Pancreas (tissue), 10 donors: ENCODE measurements around the gene PDE10A. TPM values are rescaled to one million over a fixed set of nuclear protein-coding genes. Genes with fewer than 3 reads are reported as not detected.

Source experiments
- ATAC-seq, 4 donors: fragments of 200-7000 bp; cut with Tn5 transposase; one replicate each; pipeline versions ENCODE4 v1.8.0 to v1.9.1; 2020; ENCODE audit warnings: mild to moderate bottlenecking in 4 of 4, moderate library complexity in 4 of 4
- DNase-seq, 6 donors: peaks; one replicate each; pipeline ENCODE4 v3.0.0-alpha.2; 2020
- FAIRE-seq: peaks from 2 replicates; lab custom pipeline; 2012; peaks lifted over from hg19 to GRCh38; lab: Jason Lieb, UNC
- H3K27ac ChIP-seq, 4 donors: fragments of 200-600 bp; sonication (generic); 1 replicate in 3 of 4; 2 replicates in 1 of 4; pipeline versions ENCODE4 v1.5.0 to v1.8.0; 2020
- H3K27me3 ChIP-seq, 4 donors: fragments of 200-600 bp; one replicate each; pipeline ENCODE4 v1.8.0; 2021
- H3K36me3 ChIP-seq, 3 donors: fragments of 200-600 bp; sonication (generic) in 1 of 3; one replicate each; pipeline versions ENCODE4 v1.5.0 to v1.8.0; 2020 to 2021
- H3K4me1 ChIP-seq, 3 donors: fragments of 200-600 bp; one replicate each; pipeline ENCODE4 v1.8.0; 2021
- H3K4me3 ChIP-seq, 4 donors: fragments of 200-600 bp; sonication (generic) in 2 of 4; one replicate each; pipeline versions ENCODE4 v1.5.0 to v1.8.0; 2020 to 2021
- H3K9me3 ChIP-seq, 4 donors: fragments of 200-600 bp; one replicate each; pipeline ENCODE4 v1.8.0; 2021
- CTCF ChIP-seq, 4 donors: fragments of 200-600 bp; sonication (generic) in 3 of 4; IDR thresholded peaks; one replicate each; pipeline versions ENCODE4 v1.5.0 to v1.8.0; 2021; ENCODE audit warnings: antibody characterized with exemption in 4 of 4
- WGBS, 2 donors: extraction: QIAGEN DNeasy Blood & Tissue Kit; methylation state at CpG; one replicate each; pipeline ENCODE4 v1.1.7; 2013; 5-methylcytosine and 5-hydroxymethylcytosine counted together
- intact Hi-C, 3 donors: fragments of 100-400 bp; cut with DNase I; formaldehyde crosslinking; loops; one replicate each; pipeline versions ENCODE4 v1.11.1 to v1.14.2; 2022
- polyA plus RNA-seq, 2 donors: library from polyadenylated mRNA; stranded (reverse); fragments of 200-250 nt; gene quantifications; one replicate each; pipeline ENCODE4 v1.2.3, GENCODE V29; 2013
- total RNA-seq, 6 donors: library from RNA; stranded (reverse); fragmentation: NEBNext Ultra II Directional in 4 of 6; extraction: Animal tissue kit (Norgen Biotek cat#: 25700) in 4 of 6; gene quantifications; one replicate each; pipeline versions ENCODE4 v1.2.1 to v1.2.4, GENCODE V29; 2021 to 2023
- donor health status: healthy with polysubstance abuse.
- donor health status: DM: no; HTN: no; CAD: no; lungs with moderate emphysema.
- donor health status: DM: no; HTN: no; CAD: no.
- donor health status: control.
- donor health status: control.
- donor health status: Bipolar disorder and iron deficiency.
- donor health status: DM: yes; HTN: yes; CAD: no.
- donor health status: DM: no; HTN: no; CAD: no.
- donor health status: DM: no; HTN: no; CAD: no.
- donor health status: DM: yes; HTN: yes; CAD: no.

The PDE10A gene
- total and polyA plus RNA-seq, 8 donors = 0.83 to 5.7 (median 2.7) TPM

- peaks cover 0 to 45% (median 11%) of the 10 kb centered on the region in 4 donors for H3K27me3 ChIP-seq
- intact Hi-C loops = no loop called here
- no peak overlapping the region for H3K27ac ChIP-seq
- peaks cover 0 to 12% (median 11%) of the 10 kb centered on the region in 3 donors for H3K4me1 ChIP-seq
- no peak for TF ChIP-seq CTCF (IDR thresholded peaks at IDR 0.05)
- ATAC-seq (peak in 1 of 4 donors; percentile 12), DNase-seq (no peak), FAIRE-seq (no peak)
- no peaks in the 10 kb centered on the region for H3K9me3 ChIP-seq
- H3K4me3 ChIP-seq = peak overlapping the region in 3 of 4 donors; percentile 26 to 49 (median 41)
- H3K36me3 ChIP-seq = no peaks in the 10 kb centered on the region
- WGBS, 2 donors = 1 to 2% methylated on average over 35 to 36 of the region's 36 CpGs
Observed at GRCh38 chr6:165661664-165662025, 1.4 kb downstream of the PDE10A start.

GRCh38 chr6:165660857-165661663 lies 2.0 kb downstream of the PDE10A start:
- Histone ChIP-seq H3K36me3 (no peaks in the 10 kb centered on the region), H3K27me3 (peaks cover 0 to 39% (median 10%) of the 10 kb centered on the region in 4 donors), H3K27ac (no peak overlapping the region), H3K4me3 (peak overlapping the region in 3 of 4 donors; percentile 26 to 49 (median 41)), H3K9me3 (no peaks in the 10 kb centered on the region), H3K4me1 (peaks cover 0 to 12% (median 11%) of the 10 kb centered on the region in 3 donors)
- DNase-seq (no peak), ATAC-seq (peak in 1 of 4 donors; percentile 6), FAIRE-seq (no peak)
- TF ChIP-seq CTCF (IDR thresholded peaks at IDR 0.05) = no peak
- intact Hi-C loops = no loop called here
- WGBS, 2 donors = 1 to 2% methylated on average over 61 to 69 of the region's 69 CpGs

GRCh38 chr6:165659945-165660856 lies 2.8 kb downstream of the PDE10A start:
- WGBS, 2 donors = 10 to 12% methylated on average over 62 to 67 of the region's 67 CpGs
- no peak for TF ChIP-seq CTCF (IDR thresholded peaks at IDR 0.05)
- peaks cover 0 to 12% (median 11%) of the 10 kb centered on the region in 3 donors for H3K4me1 ChIP-seq
- no peaks in the 10 kb centered on the region for H3K9me3 ChIP-seq
- peak in 1 of 6 donors; percentile 67 for DNase-seq
- no peak overlapping the region for H3K27ac ChIP-seq
- no peaks in the 10 kb centered on the region for H3K36me3 ChIP-seq
- peak in 3 of 4 donors; percentile 38 to 54 (median 47) for ATAC-seq
- no peak for FAIRE-seq
- peaks cover 0 to 31% (median 9%) of the 10 kb centered on the region in 4 donors for H3K27me3 ChIP-seq
- intact Hi-C loops = no loop called here
- H3K4me3 ChIP-seq = peak overlapping the region in 3 of 4 donors; percentile 26 to 49 (median 41)

DNA sequence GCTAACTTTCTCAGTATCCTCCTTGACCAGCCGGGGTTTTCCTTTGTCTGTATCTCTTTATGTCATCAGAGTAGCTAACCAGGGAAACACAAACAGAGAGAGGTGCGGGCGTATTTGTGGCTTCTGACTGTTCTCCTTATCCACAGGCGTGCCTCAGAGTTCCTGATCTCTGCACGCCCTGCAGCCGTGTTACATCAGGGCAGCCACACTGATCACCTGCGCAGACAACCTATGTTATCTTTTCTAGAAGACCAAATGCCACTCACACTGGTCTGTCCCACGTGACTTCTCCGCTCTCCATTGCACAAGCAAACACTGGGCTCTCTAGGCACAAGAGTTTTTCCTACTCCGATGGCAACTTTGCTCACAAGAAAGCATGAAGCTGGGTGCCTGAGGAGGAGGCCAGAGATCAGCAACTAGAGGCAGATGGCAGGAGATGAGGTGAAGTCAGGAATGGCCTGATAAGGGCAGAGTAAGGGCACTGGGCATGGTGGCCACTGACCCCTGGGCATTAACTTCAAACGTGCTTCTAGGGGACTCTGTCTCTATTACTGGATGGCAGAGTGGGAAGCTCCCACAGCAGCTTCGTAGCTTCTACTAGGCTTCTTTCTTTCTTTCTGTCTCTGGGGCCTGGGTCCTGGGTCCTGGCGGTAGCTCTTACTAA lies 4.5 kb downstream of the PDE10A start:
- intact Hi-C loops = no loop called here
- no peak for FAIRE-seq
- peaks cover 0 to 12% (median 4%) of the 10 kb centered on the region in 3 donors for H3K4me1 ChIP-seq
- no peaks in the 10 kb centered on the region for H3K36me3 ChIP-seq
- no peaks in the 10 kb centered on the region for H3K9me3 ChIP-seq
- ATAC-seq = no peak
- no peak overlapping the region for H3K27ac ChIP-seq
- H3K4me3 ChIP-seq = no peak overlapping the region
- WGBS, 2 donors = 51 to 59% methylated on average over 13 of the region's 13 CpGs
- peaks cover 0 to 14% (median 1%) of the 10 kb centered on the region in 4 donors for H3K27me3 ChIP-seq
- no peak for DNase-seq
- no peak for TF ChIP-seq CTCF (IDR thresholded peaks at IDR 0.05)
